ENCODE data around the gene RPA1. TPM values are rescaled to one million over a fixed set of nuclear protein-coding genes. Genes with fewer than 3 reads are reported as not detected.

The RPA1 gene
- total and polyA plus RNA-seq, 2 of the 8 experiments (the other 6 are each of a cell fraction or from before 2014, with no cell fraction given) = 79.1 to 194 TPM

DNA sequence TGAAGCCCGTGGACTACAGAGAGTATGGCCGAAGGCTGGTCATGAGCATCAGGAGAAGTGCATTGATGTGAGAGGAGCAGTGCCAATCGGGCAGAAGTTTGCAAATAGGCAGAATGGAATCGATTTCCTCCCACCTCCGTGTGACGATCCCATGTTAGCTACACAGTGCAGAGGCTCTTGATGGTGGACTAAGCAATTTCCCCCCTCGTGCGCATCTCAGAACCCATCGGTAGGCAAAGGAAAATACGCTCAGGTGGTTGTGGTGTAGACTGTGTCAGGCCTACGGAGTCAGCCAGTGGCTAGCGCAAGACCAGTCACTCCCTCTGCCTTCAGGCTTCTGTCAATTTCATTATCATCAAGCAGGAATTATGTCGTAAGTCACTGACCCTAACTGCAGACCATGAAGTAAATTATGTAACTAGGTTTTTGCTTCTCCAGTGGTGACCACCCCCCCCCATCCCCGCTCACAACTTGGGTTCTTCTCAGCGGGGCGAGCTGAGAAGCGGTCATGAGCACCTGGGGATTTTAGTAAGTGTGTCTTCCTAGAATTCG, 67.4 kb downstream of the RPA1 start:
- H3K79me2 ChIP-seq (ENCODE audit: control insufficient read depth in 1 of 2, insufficient read depth in 2 of 2, low read length in 2 of 2) = no peaks in the 10 kb centered on the region

More for the DNA sequence above, 67.4 kb downstream of the RPA1 start:
- Histone ChIP-seq H2AFZ (ENCODE audit: low read length) (no peak overlapping the region), H2BK5ac (ENCODE audit: low read depth, low read length) (no peak overlapping the region), H4K5ac (ENCODE audit: insufficient read length, low read depth, low read length) (no peak overlapping the region), H3K27ac (ENCODE audit: low read depth, low read length) (no peak overlapping the region), H4K91ac (replicated peaks; ENCODE audit: insufficient read length, low read length) (no peak overlapping the region), H2BK20ac (ENCODE audit: low read length) (no peak overlapping the region), H4K8ac (ENCODE audit: extremely low read depth, insufficient read depth, low read length) (no peak overlapping the region), H3K4me3 (ENCODE audit: extremely low read depth in 1 of 4, insufficient read depth in 2 of 4, low read depth in 3 of 4, low read length in 4 of 4) (no peak overlapping the region), H3K14ac (ENCODE audit: insufficient read length) (no peak overlapping the region), H3K27me3 (replicated peaks in 1 of 4; ENCODE audit: control insufficient read depth in 3 of 4, extremely low read depth in 1 of 4, insufficient read depth in 3 of 4, low read length in 3 of 4) (no peaks in the 10 kb centered on the region), H3K23ac (ENCODE audit: insufficient read length) (no peak overlapping the region), H3K9ac (replicated peaks in 1 of 4; ENCODE audit: extremely low read depth in 1 of 4, low read depth in 3 of 4, low read length in 3 of 4) (no peak overlapping the region), H3K79me1 (ENCODE audit: low read depth, low read length) (no peaks in the 10 kb centered on the region), H2BK120ac (replicated peaks; ENCODE audit: low read depth, low read length) (no peak overlapping the region), H2BK15ac (ENCODE audit: low read length) (no peak overlapping the region), H3K23me2 (ENCODE audit: low read depth, low read length) (no peaks in the 10 kb centered on the region), H3K56ac (replicated peaks; ENCODE audit: insufficient read length, low read depth, low read length) (no peak overlapping the region), H3K4me1 (replicated peaks in 1 of 4; ENCODE audit: control insufficient read depth in 3 of 4, insufficient read depth in 4 of 4, low read length in 3 of 4) (no peaks in the 10 kb centered on the region), H2AK5ac (ENCODE audit: low read depth, low read length) (no peak overlapping the region), H3K4me2 (ENCODE audit: insufficient read depth in 1 of 2, low read depth in 2 of 2, low read length in 2 of 2) (no peak overlapping the region), H3K18ac (ENCODE audit: extremely low read depth, low read length) (no peak overlapping the region), H3K4ac (replicated peaks; ENCODE audit: insufficient read length, low read depth, low read length) (no peak overlapping the region), H4K20me1 (replicated peaks in 1 of 2; ENCODE audit: control insufficient read depth in 1 of 2, insufficient read depth in 2 of 2, low read length in 2 of 2) (peaks cover 5 to 6% of the 10 kb centered on the region in 2 experiments), H3K36me3 (ENCODE audit: control insufficient read depth in 2 of 4, insufficient read depth in 4 of 4, low read length in 3 of 4) (peaks cover 12 to 50% (median 37%) of the 10 kb centered on the region in 4 experiments), H2BK12ac (ENCODE audit: low read depth, low read length) (no peak overlapping the region), H3K9me3 (ENCODE audit: insufficient read depth in 2 of 2, low read depth in 1 of 2, low read length in 1 of 2) (no peaks in the 10 kb centered on the region)
- FAIRE-seq (no peak), DNase-seq (ENCODE audit: low read depth in 1 of 2, low spot score in 2 of 2) (no peak)
- WGBS, 2 experiments (ENCODE audit: extremely low coverage in 1 of 2, insufficient coverage in 1 of 2, insufficient read length in 1 of 2, insufficient replicate concordance in 2 of 2, low coverage in 1 of 2, low lambda C conversion rate in 2 of 2, missing lambda C conversion rate in 1 of 2) = 94% methylated on average over 18 of the region's 18 CpGs; no CpG with 5 or more reads in 1 of the 2 experiments
- TF ChIP-seq, protein P1, sequence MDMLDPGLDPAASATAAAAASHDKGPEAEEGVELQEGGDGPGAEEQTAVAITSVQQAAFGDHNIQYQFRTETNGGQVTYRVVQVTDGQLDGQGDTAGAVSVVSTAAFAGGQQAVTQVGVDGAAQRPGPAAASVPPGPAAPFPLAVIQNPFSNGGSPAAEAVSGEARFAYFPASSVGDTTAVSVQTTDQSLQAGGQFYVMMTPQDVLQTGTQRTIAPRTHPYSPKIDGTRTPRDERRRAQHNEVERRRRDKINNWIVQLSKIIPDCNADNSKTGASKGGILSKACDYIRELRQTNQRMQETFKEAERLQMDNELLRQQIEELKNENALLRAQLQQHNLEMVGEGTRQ (IDR thresholded peaks at IDR 0.05; ENCODE audit: low read length) = no peak
- TF ChIP-seq JUND (IDR thresholded peaks at IDR 0.05; ENCODE audit: low read length) = no peak
- no peak for TF ChIP-seq ZNF274 (IDR thresholded peaks at IDR 0.05; ENCODE audit: borderline replicate concordance, extremely low read depth, low read length)
- TF ChIP-seq, protein P2, sequence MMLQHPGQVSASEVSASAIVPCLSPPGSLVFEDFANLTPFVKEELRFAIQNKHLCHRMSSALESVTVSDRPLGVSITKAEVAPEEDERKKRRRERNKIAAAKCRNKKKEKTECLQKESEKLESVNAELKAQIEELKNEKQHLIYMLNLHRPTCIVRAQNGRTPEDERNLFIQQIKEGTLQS (IDR thresholded peaks at IDR 0.05; ENCODE audit: insufficient read depth, low read depth, low read length) = no peak
- TF ChIP-seq GABPA (IDR thresholded peaks at IDR 0.05; ENCODE audit: borderline replicate concordance, insufficient read depth, low read length) = no peak
- no peak for TF ChIP-seq GTF2F1 (IDR thresholded peaks at IDR 0.05; ENCODE audit: borderline replicate concordance, low read depth, low read length)
- TF ChIP-seq SRF (IDR thresholded peaks at IDR 0.05; ENCODE audit: low read depth, low read length) = no peak
- TF ChIP-seq SUZ12 (IDR thresholded peaks at IDR 0.05; ENCODE audit: low read length) = no peak
- CTCF ChIA-PET (ENCODE audit: partially characterized antibody) = interaction anchor here (1.5 kb wide), 1 partner anchor 12 kb away, joined by 5 read pairs; no protein-coding TSS in a partner anchor
- POLR2A ChIA-PET (ENCODE audit: partially characterized antibody) = no interaction called here

Measured in H1 (cell line).